Esophagus muscularis mucosa (tissue), 4 donors: ENCODE measurements around the gene SLC9B1.
"Not testable (repeated sequence)": the region's sequence is repeated elsewhere in the genome, so short reads cannot be mapped to it uniquely, and the experiment has no call there.

Experiments
- CTCF ChIP-seq, 3 experiments: fragments of 200-600 bp in 2 of 3; fragments of 450-650 bp in 1 of 3; sonication (generic) in 2 of 3; IDR thresholded peaks; one replicate each; pipeline ENCODE4 v1.5.1; 2017 to 2019; ENCODE audit warnings: antibody characterized with exemption in 3 of 3, mild to moderate bottlenecking in 2 of 3, moderate library complexity in 1 of 3
- EP300 ChIP-seq: sonication (generic); formaldehyde crosslinking; IDR thresholded peaks from one replicate; pipeline ENCODE4 v1.6.1; 2017; ENCODE audit warnings: antibody characterized with exemption
- POLR2A ChIP-seq: fragments of 450-650 bp; IDR thresholded peaks from one replicate; pipeline ENCODE4 v1.6.1; 2017; ENCODE audit warnings: antibody characterized with exemption, moderate library complexity, mild to moderate bottlenecking, low read depth
- POLR2AphosphoS5 ChIP-seq, 2 donors: sonication (generic); formaldehyde crosslinking; IDR thresholded peaks; one replicate each; pipeline ENCODE4 v1.6.1; 2017; ENCODE audit warnings: antibody characterized with exemption in 2 of 2

GRCh38 chr4:102961813-102962212, 57.7 kb downstream of the SLC9B1 start:
- not testable (repeated sequence) for TF ChIP-seq POLR2A; CTCF (IDR thresholded peaks at IDR 0.05); EP300; POLR2AphosphoS5 (IDR thresholded peaks at IDR 0.05)
